ENCODE data around the gene ZEB2. TPM values are rescaled to one million over a fixed set of nuclear protein-coding genes. Genes with fewer than 3 reads are reported as not detected.

The ZEB2 gene
- polyA plus RNA-seq, 3 donors = 5.6 to 92.6 (median 76.3) TPM

- 70 to 81% (median 71%) methylated on average over 8 of the region's 8 CpGs for WGBS, 3 donors
Observed at GRCh38 chr2:144479659-144480058, 40.3 kb downstream of the ZEB2 start.

GRCh38 chr2:144479138-144479537 is 40.8 kb downstream of the ZEB2 start:
- 64 to 82% (median 67%) methylated on average over 4 of the region's 4 CpGs for WGBS, 3 donors
- no peak overlapping the region for H3K27ac ChIP-seq (ENCODE audit: low read depth, low read length)

More at GRCh38 chr2:144479659-144480058, 40.3 kb downstream of the ZEB2 start:
- H3K27ac ChIP-seq (ENCODE audit: low read depth, low read length) = no peak overlapping the region

- H3K27ac ChIP-seq (ENCODE audit: low read depth, low read length) = no peak overlapping the region
- WGBS, 3 donors = 66 to 90% (median 73%) methylated on average over 7 of the region's 7 CpGs
Observed at GRCh38 chr2:144477957-144478311, 42.0 kb downstream of the ZEB2 start.

- WGBS, 3 donors = 65 to 77% (median 69%) methylated on average over 4 of the region's 4 CpGs
- no peak overlapping the region for H3K27ac ChIP-seq (ENCODE audit: low read depth, low read length)
Observed at GRCh38 chr2:144477281-144477956, 42.5 kb downstream of the ZEB2 start.

- no peak overlapping the region for H3K27ac ChIP-seq (ENCODE audit: low read depth, low read length)
- whole genome bisulfite sequencing, 3 donors = 72 to 100% (median 77%) methylated on average over 1 of the region's 1 CpG
Observed at GRCh38 chr2:144476682-144477081, 43.2 kb downstream of the ZEB2 start.

- 46 to 75% (median 71%) methylated on average over 6 of the region's 6 CpGs for WGBS, 3 donors
- H3K27ac ChIP-seq (ENCODE audit: low read depth, low read length) = no peak overlapping the region
Observed at GRCh38 chr2:144475569-144476275, 44.2 kb downstream of the ZEB2 start.

GRCh38 chr2:144475044-144475443 is 44.9 kb downstream of the ZEB2 start:
- 49 to 83% (median 76%) methylated on average over 2 of the region's 2 CpGs for WGBS, 3 donors
- H3K27ac ChIP-seq (ENCODE audit: low read depth, low read length) = no peak overlapping the region

GRCh38 chr2:144474017-144474416 is 45.9 kb downstream of the ZEB2 start:
- no peak overlapping the region for H3K27ac ChIP-seq (ENCODE audit: low read depth, low read length)
- WGBS, 3 donors = 81 to 85% (median 84%) methylated on average over 5 of the region's 5 CpGs

GRCh38 chr2:144472911-144473310 is 47.0 kb downstream of the ZEB2 start:
- 34 to 75% (median 41%) methylated on average over 2 of the region's 2 CpGs for WGBS, 3 donors
- no peak overlapping the region for H3K27ac ChIP-seq (ENCODE audit: low read depth, low read length)

GRCh38 chr2:144472046-144472412 is 47.9 kb downstream of the ZEB2 start:
- H3K27ac ChIP-seq (ENCODE audit: low read depth, low read length) = no peak overlapping the region
- 75 to 81% (median 75%) methylated on average over 2 of the region's 2 CpGs for WGBS, 3 donors

GRCh38 chr2:144471305-144472045 is 48.4 kb downstream of the ZEB2 start:
- WGBS, 3 donors = 52 to 72% (median 71%) methylated on average over 2 of the region's 2 CpGs
- H3K27ac ChIP-seq (ENCODE audit: low read depth, low read length) = no peak overlapping the region

GRCh38 chr2:144470816-144471215 is 49.1 kb downstream of the ZEB2 start:
- 58 to 68% (median 59%) methylated on average over 3 of the region's 3 CpGs for WGBS, 3 donors
- no peak overlapping the region for H3K27ac ChIP-seq (ENCODE audit: low read depth, low read length)

- WGBS, 3 donors = 31 to 64% (median 43%) methylated on average over 1 of the region's 1 CpG
- H3K27ac ChIP-seq (ENCODE audit: low read depth, low read length) = no peak overlapping the region
Observed at GRCh38 chr2:144470334-144470733, 49.6 kb downstream of the ZEB2 start.

GRCh38 chr2:144469798-144470197 is 50.1 kb downstream of the ZEB2 start:
- H3K27ac ChIP-seq (ENCODE audit: low read depth, low read length) = no peak overlapping the region
- WGBS, 3 donors = 64 to 82% (median 80%) methylated on average over 2 of the region's 2 CpGs

- WGBS, 3 donors = 66 to 72% (median 66%) methylated on average over 4 of the region's 4 CpGs
- H3K27ac ChIP-seq (ENCODE audit: low read depth, low read length) = no peak overlapping the region
Observed at GRCh38 chr2:144468823-144469595, 50.9 kb downstream of the ZEB2 start.

GRCh38 chr2:144467502-144468137 is 52.3 kb downstream of the ZEB2 start:
- H3K27ac ChIP-seq (ENCODE audit: low read depth, low read length) = no peak overlapping the region
- 86 to 94% (median 88%) methylated on average over 4 of the region's 4 CpGs for WGBS, 3 donors

GRCh38 chr2:144466637-144467036 is 53.3 kb downstream of the ZEB2 start:
- no peak overlapping the region for H3K27ac ChIP-seq (ENCODE audit: low read depth, low read length)
- WGBS, 3 donors = 83 to 89% (median 84%) methylated on average over 10 of the region's 10 CpGs

- H3K27ac ChIP-seq (ENCODE audit: low read depth, low read length) = no peak overlapping the region
- WGBS, 3 donors = 92 to 94% (median 94%) methylated on average over 9 of the region's 9 CpGs
Observed at GRCh38 chr2:144465749-144466148, 54.2 kb downstream of the ZEB2 start.

Data from adipose tissue (tissue), 3 donors.